ENCODE results near the gene CACNA1D.

CACNA1D gene

GRCh38 chr3:53594276-53594675 is 99.9 kb downstream of the CACNA1D start:
- TF ChIP-seq CTCF (IDR thresholded peaks at IDR 0.05; ENCODE audit: borderline replicate concordance, control extremely low read depth, extremely low read depth, insufficient read depth, missing control alignments), result no peak
- no peak for DNase-seq (ENCODE audit: low spot score)
- in situ Hi-C loops (cut with MboI; ENCODE audit: low sequenced_read_pairs, unreplicated experiment), result no loop called here

- TF ChIP-seq CTCF (IDR thresholded peaks at IDR 0.05; ENCODE audit: borderline replicate concordance, control extremely low read depth, extremely low read depth, insufficient read depth, missing control alignments), result no peak
- no peak for DNase-seq (ENCODE audit: low spot score)
- in situ Hi-C loops (cut with MboI; ENCODE audit: low sequenced_read_pairs, unreplicated experiment), result no loop called here
Observed at GRCh38 chr3:53595660-53596059, 101.2 kb downstream of the CACNA1D start.

GRCh38 chr3:53597136-53597915 is 102.9 kb downstream of the CACNA1D start:
- no peak for DNase-seq (ENCODE audit: low spot score)
- in situ Hi-C loops (cut with MboI; ENCODE audit: low sequenced_read_pairs, unreplicated experiment), result no loop called here

GRCh38 chr3:53599771-53600170 is 105.4 kb downstream of the CACNA1D start:
- in situ Hi-C loops (cut with MboI; ENCODE audit: low sequenced_read_pairs, unreplicated experiment), result no loop called here
- DNase-seq (ENCODE audit: low spot score), result no peak
- TF ChIP-seq CTCF (IDR thresholded peaks at IDR 0.05; ENCODE audit: borderline replicate concordance, control extremely low read depth, extremely low read depth, insufficient read depth, missing control alignments), result no peak

More at GRCh38 chr3:53597136-53597915, 102.9 kb downstream of the CACNA1D start:
- no peak for TF ChIP-seq CTCF (IDR thresholded peaks at IDR 0.05; ENCODE audit: borderline replicate concordance, control extremely low read depth, extremely low read depth, insufficient read depth, missing control alignments)

- DNase-seq (ENCODE audit: low spot score), result no peak
- no peak for TF ChIP-seq CTCF (IDR thresholded peaks at IDR 0.05; ENCODE audit: borderline replicate concordance, control extremely low read depth, extremely low read depth, insufficient read depth, missing control alignments)
- in situ Hi-C loops (cut with MboI; ENCODE audit: low sequenced_read_pairs, unreplicated experiment), result no loop called here
Observed at GRCh38 chr3:53602866-53603265, 108.5 kb downstream of the CACNA1D start.

- in situ Hi-C loops (cut with MboI; ENCODE audit: low sequenced_read_pairs, unreplicated experiment), result no loop called here
- no peak for TF ChIP-seq CTCF (IDR thresholded peaks at IDR 0.05; ENCODE audit: borderline replicate concordance, control extremely low read depth, extremely low read depth, insufficient read depth, missing control alignments)
- no peak for DNase-seq (ENCODE audit: low spot score)
Observed at GRCh38 chr3:53604232-53604631, 109.8 kb downstream of the CACNA1D start.

Measured in GM13976 (cell line).